Activated T-cell treated with anti-CD3 and anti-CD28 coated beads, Interleukin-2, amount 50 U/mL, for 72 hours (primary cell): ENCODE measurements around the gene UBE2L3. TPM values are rescaled to one million over a fixed set of nuclear protein-coding genes. Genes with fewer than 3 reads are reported as not detected.
"Not testable (repeated sequence)": the region's sequence is repeated elsewhere in the genome, so short reads cannot be mapped to it uniquely, and the experiment has no call there.

Experiments used
- ATAC-seq, 2 donors: fragments of 150-1000 bp; cut with Tn5 transposase; replicated peaks in 1 of 2; 2 replicates each; pipeline ENCODE4 v1.10.0; 2021; ENCODE audit warnings: moderate library complexity in 2 of 2, mild to moderate bottlenecking in 1 of 2
- DNase-seq, 2 donors: peaks; one replicate each; pipeline ENCODE4 v3.0.0; 2021 to 2022; ENCODE audit warnings: mixed read lengths in 1 of 2
- H3K27ac Mint-ChIP-seq: one replicate; pipeline ENCODE4 v1.8.0; 2022; ENCODE audit warnings: mild to moderate bottlenecking, moderate library complexity, mixed read lengths
- H3K27me3 Mint-ChIP-seq: one replicate; pipeline ENCODE4 v1.8.0; 2022; ENCODE audit warnings: low read depth, mixed read lengths
- H3K36me3 Mint-ChIP-seq, 2 donors: one replicate each; pipeline ENCODE4 v1.8.0; 2022; ENCODE audit warnings: mixed read lengths in 2 of 2, mild to moderate bottlenecking in 1 of 2; ENCODE audit not compliant: insufficient read depth in 2 of 2
- H3K4me1 Mint-ChIP-seq: one replicate; pipeline ENCODE4 v1.8.0; 2022; ENCODE audit warnings: low read depth, mixed read lengths
- H3K4me3 Mint-ChIP-seq, 2 donors: one replicate each; pipeline ENCODE4 v1.8.0; 2022; ENCODE audit warnings: mild to moderate bottlenecking in 2 of 2, mixed read lengths in 2 of 2, moderate library complexity in 2 of 2
- H3K9me3 Mint-ChIP-seq, 2 donors: one replicate each; pipeline ENCODE4 v1.8.0; 2022; ENCODE audit warnings: mixed read lengths in 2 of 2
- total RNA-seq, 2 donors: library from RNA; stranded (reverse); gene quantifications; one replicate each; pipeline ENCODE4 v1.2.3, GENCODE V29; 2022

The UBE2L3 gene
- total RNA-seq, 2 donors from 2014 or later, result 42.7 to 43.5 TPM

- peaks cover 2 to 4% of the 10 kb centered on the region in 2 donors for H3K36me3 Mint-ChIP-seq
- no peaks in the 10 kb centered on the region for H3K9me3 Mint-ChIP-seq
- peaks cover 9% of the 10 kb centered on the region for H3K27me3 Mint-ChIP-seq
- peaks cover 22% of the 10 kb centered on the region for H3K4me1 Mint-ChIP-seq
- H3K4me3 Mint-ChIP-seq, result peak overlapping the region; percentile 66 to 97
- DNase-seq (peak; percentile 70 to 71), ATAC-seq (peak; percentile 4 to 8)
- H3K27ac Mint-ChIP-seq, result peak overlapping the region; percentile 44
Observed at GRCh38 chr22:21642584-21643448, 75.3 kb downstream of the UBE2L3 start.

GRCh38 chr22:21643533-21644357, 76.2 kb downstream of the UBE2L3 start:
- DNase-seq (no peak), ATAC-seq (no peak)
- Mint-ChIP-seq H3K36me3 (peaks cover 4 to 6% of the 10 kb centered on the region in 2 donors), H3K4me3 (peak overlapping the region; percentile 66 to 97), H3K9me3 (no peaks in the 10 kb centered on the region), H3K27me3 (peaks cover 9% of the 10 kb centered on the region), H3K4me1 (peaks cover 22% of the 10 kb centered on the region), H3K27ac (no peak overlapping the region)

- not testable (repeated sequence) for H3K27me3 Mint-ChIP-seq, H3K9me3 Mint-ChIP-seq, DNase-seq, H3K27ac Mint-ChIP-seq, H3K36me3 Mint-ChIP-seq, ATAC-seq, H3K4me3 Mint-ChIP-seq
- peaks cover 25% of the 10 kb centered on the region for H3K4me1 Mint-ChIP-seq
Observed at GRCh38 chr22:21645513-21645912, 78.0 kb downstream of the UBE2L3 start.

- DNase-seq (peak; percentile 75 to 77), ATAC-seq (peak in 1 of 2 donors; percentile 13)
- Mint-ChIP-seq H3K9me3 (no peaks in the 10 kb centered on the region), H3K27me3 (no peaks in the 10 kb centered on the region), H3K4me1 (peaks cover 28% of the 10 kb centered on the region), H3K36me3 (peaks cover 8 to 9% of the 10 kb centered on the region in 2 donors), H3K27ac (no peak overlapping the region), H3K4me3 (no peak overlapping the region)
Observed at GRCh38 chr22:21646608-21647590, 79.4 kb downstream of the UBE2L3 start.

- Mint-ChIP-seq H3K27me3 (no peaks in the 10 kb centered on the region), H3K27ac (no peak overlapping the region), H3K4me3 (peak overlapping the region; percentile 95 to 99), H3K9me3 (no peaks in the 10 kb centered on the region), H3K36me3 (peaks cover 7% of the 10 kb centered on the region in 2 donors), H3K4me1 (peaks cover 17% of the 10 kb centered on the region)
- ATAC-seq, result no peak
- no peak for DNase-seq
Observed at GRCh38 chr22:21650280-21650679, 82.8 kb downstream of the UBE2L3 start.

GRCh38 chr22:21650823-21651520, 83.5 kb downstream of the UBE2L3 start:
- ATAC-seq (peak in 1 of 2 donors; percentile 10), DNase-seq (no peak)
- no peaks in the 10 kb centered on the region for H3K9me3 Mint-ChIP-seq
- H3K4me1 Mint-ChIP-seq, result peaks cover 17% of the 10 kb centered on the region
- no peaks in the 10 kb centered on the region for H3K27me3 Mint-ChIP-seq
- peak overlapping the region; percentile 95 to 99 for H3K4me3 Mint-ChIP-seq
- peaks cover 7% of the 10 kb centered on the region in 2 donors for H3K36me3 Mint-ChIP-seq
- peak overlapping the region; percentile 88 for H3K27ac Mint-ChIP-seq

GRCh38 chr22:21651521-21652009, 84.1 kb downstream of the UBE2L3 start:
- Mint-ChIP-seq H3K36me3 (peaks cover 7% of the 10 kb centered on the region in 2 donors), H3K27ac (peak overlapping the region; percentile 88), H3K27me3 (no peaks in the 10 kb centered on the region), H3K4me1 (peaks cover 20% of the 10 kb centered on the region), H3K4me3 (peak overlapping the region; percentile 95 to 99), H3K9me3 (no peaks in the 10 kb centered on the region)
- DNase-seq, result peak in 1 of 2 donors; percentile 28
- peak; percentile 35 to 39 for ATAC-seq

- ATAC-seq, result peak; percentile 98 to 99
- peaks cover 4 to 7% of the 10 kb centered on the region in 2 donors for H3K36me3 Mint-ChIP-seq
- H3K9me3 Mint-ChIP-seq, result no peaks in the 10 kb centered on the region
Observed at GRCh38 chr22:21652010-21652546, 84.6 kb downstream of the UBE2L3 start.

GRCh38 chr22:21652547-21653545, 85.3 kb downstream of the UBE2L3 start:
- Mint-ChIP-seq H3K4me3 (peak overlapping the region; percentile 95 to 99), H3K27ac (no peak overlapping the region), H3K4me1 (peaks cover 28% of the 10 kb centered on the region), H3K36me3 (peaks cover 4 to 7% of the 10 kb centered on the region in 2 donors), H3K27me3 (no peaks in the 10 kb centered on the region), H3K9me3 (no peaks in the 10 kb centered on the region)
- DNase-seq (no peak), ATAC-seq (no peak)

More at GRCh38 chr22:21652010-21652546, 84.6 kb downstream of the UBE2L3 start:
- Mint-ChIP-seq H3K27ac (peak overlapping the region; percentile 88), H3K4me1 (peaks cover 26% of the 10 kb centered on the region), H3K27me3 (no peaks in the 10 kb centered on the region), H3K4me3 (peak overlapping the region; percentile 95 to 99)
- peak; percentile 91 to 93 for DNase-seq

- H3K27me3 Mint-ChIP-seq, result no peaks in the 10 kb centered on the region
- no peaks in the 10 kb centered on the region for H3K36me3 Mint-ChIP-seq
- H3K27ac Mint-ChIP-seq, result no peak overlapping the region
Observed at GRCh38 chr22:21657020-21657359, 89.5 kb downstream of the UBE2L3 start.

More at GRCh38 chr22:21657020-21657359, 89.5 kb downstream of the UBE2L3 start:
- DNase-seq, result no peak
- ATAC-seq, result no peak
- no peaks in the 10 kb centered on the region for H3K9me3 Mint-ChIP-seq
- H3K4me3 Mint-ChIP-seq, result peak overlapping the region; percentile 66 to 94
- H3K4me1 Mint-ChIP-seq, result peaks cover 12% of the 10 kb centered on the region
